NOMO-1 treated with dmso at 0.1 percent for 144 hours (cell line): Measurements from ENCODE around the gene TANC1.
"Not testable (repeated sequence)": the region's sequence is repeated elsewhere in the genome, so short reads cannot be mapped to it uniquely, and the experiment has no call there.

Experiments used
- DNase-seq: peaks from one replicate; lab custom pipeline; 2025; ENCODE audit not compliant: unreplicated experiment; lab: John Stamatoyannopoulos, UW

Gene TANC1

DNA sequence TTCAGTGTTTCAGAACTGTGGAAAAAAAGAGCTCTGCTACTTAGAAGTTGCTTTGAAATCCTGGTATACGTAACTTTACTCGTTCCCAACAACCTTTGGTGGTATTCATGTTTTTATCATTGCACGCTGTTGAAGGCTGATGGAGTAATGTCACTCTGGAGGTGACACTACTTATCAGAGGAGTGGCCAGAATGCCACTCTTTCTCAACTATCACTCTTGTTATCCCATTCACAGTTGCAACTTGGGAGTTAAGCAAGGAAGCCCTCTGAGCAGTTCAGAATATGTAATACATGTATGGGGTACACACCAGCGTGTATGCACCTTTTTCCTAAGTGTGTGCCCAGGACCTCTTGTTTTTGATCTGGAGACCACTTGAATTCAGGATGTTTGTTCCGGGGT, 53.6 kb downstream of the TANC1 start:
- no peak for DNase-seq

DNA sequence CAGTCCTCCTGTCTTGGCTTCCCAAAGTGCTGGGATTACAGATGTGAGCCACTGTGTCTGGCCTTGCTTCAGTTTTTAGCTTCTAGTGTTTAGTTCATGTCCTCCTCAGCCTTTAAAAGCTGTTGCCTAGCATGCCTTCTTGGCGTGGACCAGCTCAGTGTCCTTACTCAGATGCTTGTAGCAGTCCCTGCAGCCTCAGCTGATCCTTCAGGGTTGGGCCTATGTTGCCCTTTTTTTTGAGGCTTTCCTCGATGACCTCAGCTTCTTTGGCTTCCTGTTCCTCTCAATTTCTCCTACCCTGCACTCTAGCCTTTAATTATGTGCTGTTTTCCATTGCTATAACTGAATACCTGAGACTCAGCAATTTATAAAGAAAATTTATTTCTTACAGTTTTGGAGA, 57.7 kb downstream of the TANC1 start:
- no peak for DNase-seq

DNA sequence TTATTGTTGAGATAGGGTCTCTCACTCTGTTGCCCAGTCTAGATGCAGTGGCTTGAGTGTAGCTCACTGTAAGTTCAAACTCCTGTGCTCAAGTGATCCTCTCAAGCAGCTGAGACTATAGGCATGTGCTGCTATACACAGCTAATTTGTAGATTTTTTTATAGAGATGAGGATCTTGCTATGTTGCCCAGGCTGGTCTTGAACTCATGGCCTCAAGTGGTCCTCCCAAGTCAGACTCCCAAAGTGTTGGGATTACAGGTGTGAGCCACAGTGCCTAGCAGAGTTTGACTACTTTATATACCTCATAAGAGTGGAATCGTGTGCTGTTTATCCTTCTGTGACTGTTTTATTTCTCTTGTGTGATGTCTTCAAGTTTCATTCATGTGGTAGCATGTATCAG, 60.3 kb downstream of the TANC1 start:
- no peak for DNase-seq

DNA sequence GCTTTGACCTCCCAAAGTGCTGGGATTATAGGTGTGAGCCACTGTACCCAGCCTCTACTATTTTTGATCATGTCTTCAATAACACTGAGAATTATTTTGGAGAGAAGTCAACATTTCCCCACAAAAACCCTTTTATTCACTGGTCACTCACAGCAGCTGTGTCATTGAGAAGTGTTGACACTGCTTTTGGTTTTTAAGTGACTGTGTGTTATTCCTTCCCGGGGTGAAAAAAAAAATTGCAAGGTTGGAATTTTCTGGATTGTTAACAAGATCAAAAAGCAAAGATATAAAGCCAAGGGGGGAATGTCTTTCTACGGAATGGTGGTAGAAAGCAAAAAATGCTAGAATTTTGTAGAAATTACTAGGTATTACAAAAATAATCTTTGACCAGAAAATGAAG, 61.5 kb downstream of the TANC1 start:
- no peak for DNase-seq

DNA sequence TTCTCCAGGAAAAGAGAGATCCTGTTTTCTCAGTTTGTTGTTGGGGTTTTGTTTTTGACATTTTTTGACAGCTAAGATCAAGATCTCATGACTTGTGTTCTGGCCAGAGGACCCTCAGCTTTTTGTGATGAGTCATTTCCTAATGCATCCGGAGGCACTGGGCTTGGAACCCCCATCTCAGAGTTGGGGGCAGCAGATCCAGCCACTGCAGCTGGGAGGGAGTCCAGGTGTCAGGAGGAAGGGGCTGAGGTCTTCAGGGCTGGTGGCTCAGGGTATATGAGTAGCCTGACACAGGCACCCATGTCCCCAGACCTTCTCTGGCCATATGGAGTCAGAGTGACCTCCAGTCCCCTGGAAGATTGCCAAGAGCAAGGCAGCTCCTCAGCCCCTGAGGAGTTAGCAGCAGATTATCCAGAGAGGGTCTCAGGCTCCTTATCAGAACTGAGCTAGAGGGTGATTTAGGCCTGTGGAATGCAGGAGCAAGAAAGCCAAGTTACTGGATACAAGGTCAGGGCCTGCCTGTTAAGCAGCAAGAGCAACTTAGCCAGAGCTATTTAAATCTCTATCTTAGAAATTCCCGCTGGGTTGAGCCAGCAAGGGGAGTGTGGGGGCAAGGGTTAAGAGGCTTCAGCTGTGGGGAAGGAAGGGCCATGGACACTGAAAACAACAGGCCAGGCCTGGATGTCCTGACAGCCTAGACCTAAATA, 62.4 kb downstream of the TANC1 start:
- DNase-seq, result no peak

DNA sequence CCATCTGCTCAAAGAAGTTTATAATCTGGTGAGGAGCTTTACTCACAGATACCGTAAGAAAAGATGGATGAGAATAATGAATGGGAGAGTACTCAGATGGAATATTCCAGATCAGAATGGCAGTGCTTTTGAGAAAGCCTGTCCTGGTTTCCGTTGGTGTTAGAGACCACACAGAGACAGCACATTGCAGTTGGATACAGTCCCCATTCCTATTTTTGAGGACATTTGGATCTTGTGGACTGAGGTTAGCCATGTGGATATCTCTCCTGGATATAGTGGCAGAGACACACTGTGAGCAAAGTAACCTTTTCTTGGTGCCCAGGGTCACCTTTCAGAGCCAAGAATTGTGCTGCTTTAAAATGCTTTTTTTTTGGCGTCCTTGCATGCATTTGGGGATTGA, 63.7 kb downstream of the TANC1 start:
- no peak for DNase-seq

DNA sequence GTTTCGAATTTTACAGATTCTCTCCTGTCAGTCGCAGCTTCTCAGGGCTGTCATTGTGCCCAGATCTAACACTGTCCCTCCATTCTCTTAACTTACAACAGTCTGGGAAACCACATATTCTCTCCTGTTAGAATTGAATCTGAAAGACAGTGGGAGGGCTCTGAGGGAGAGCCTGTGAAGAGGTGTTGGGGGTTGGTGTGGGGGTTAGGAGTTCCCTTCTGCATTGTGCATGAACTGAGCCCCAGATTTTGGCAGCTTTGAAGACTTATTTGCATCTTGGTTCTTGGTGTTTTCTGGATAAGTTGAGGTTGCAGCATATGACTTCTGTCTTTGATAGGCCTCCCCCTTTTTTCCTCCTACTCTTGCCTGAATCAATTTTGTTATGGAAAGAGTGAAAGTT, 64.1 kb downstream of the TANC1 start:
- DNase-seq, result no peak

DNA sequence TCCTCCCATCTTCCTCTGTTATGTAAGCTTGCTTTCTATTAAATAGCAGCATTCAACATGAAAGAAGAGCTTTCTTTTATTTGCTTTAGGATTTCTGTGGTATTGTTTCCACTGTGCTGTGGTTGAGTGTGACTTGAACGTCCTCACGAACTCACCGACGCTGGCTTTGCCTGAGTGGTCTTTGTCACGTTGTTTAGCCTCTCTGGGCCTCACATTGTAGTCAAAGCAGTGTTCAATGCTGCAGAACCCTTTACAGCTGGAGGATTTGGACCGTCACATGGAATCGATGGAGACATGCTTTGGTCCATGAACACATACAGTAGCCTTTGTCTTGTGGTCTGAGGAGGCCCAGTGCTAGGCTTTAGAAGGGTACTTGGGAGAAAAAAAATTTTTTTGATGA, 66.3 kb downstream of the TANC1 start:
- no peak for DNase-seq

DNA sequence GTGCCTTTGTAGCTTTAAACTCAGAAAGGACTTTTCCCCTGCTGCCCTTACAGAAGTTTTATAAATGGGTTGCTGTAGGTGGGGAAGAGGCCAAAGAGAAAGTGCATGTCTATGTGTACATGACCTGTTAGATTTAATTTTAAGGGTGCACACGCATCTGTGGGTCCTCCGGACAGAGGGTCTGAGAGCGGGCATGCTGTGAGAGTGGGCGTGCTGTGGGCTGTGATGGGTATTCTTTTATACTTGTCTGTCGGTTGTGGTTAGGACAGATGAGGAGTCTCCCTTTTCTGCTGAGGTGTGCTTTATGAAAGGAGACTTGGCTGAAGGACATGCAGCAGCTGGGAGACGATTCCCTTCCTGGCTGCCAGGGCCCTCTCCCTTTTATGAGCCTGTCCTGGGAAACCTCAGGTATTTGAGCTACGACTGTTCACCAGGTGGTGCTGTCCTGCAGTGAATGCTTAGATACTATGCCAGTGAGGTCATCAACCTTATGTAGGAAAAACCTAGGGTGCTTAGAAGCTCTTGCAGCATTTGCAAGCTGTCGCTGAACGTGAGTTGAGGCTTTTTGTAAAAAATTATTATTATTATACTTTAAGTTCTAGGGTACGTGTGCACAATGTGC, 67.5 kb downstream of the TANC1 start:
- DNase-seq, result no peak

DNA sequence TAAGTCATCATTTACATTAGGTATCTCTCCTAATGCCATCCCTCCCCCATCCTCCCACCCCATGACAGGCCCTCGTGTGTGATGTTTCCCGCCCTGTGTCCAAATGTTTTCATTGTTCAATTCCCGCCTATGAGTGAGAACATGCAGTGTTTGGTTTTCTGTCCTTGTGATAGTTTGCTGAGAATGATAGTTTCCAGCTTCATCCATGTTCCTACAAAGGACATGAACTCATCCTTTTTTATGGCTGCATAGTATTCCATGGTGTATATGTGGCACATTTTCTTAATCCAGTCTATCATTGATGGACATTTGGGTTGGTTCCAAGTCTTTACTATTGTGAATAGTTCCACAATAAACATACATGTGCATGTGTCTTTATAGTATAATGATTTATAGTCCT, 68.0 kb downstream of the TANC1 start:
- DNase-seq, result not testable (repeated sequence)

DNA sequence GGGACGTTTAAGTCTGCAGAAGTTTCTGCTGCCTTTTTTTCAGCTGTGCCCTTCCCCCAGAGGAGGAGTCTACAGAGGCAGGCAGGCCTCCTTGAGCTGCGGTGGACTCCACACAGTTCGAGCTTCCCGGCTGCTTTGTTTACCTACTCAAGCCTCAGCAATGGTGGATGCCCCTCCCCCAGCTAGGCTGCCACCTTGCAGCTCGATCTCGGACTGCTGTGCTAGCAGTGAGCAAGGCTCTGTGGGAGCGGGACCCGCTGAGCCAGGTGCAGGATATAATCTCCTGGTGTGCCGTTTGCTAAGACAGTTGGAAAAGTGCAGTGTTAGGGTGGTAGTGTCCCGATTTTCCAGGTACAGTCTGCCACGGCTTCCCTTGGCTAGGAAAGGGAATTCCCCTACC, 72.9 kb downstream of the TANC1 start:
- DNase-seq, result not testable (repeated sequence)

DNA sequence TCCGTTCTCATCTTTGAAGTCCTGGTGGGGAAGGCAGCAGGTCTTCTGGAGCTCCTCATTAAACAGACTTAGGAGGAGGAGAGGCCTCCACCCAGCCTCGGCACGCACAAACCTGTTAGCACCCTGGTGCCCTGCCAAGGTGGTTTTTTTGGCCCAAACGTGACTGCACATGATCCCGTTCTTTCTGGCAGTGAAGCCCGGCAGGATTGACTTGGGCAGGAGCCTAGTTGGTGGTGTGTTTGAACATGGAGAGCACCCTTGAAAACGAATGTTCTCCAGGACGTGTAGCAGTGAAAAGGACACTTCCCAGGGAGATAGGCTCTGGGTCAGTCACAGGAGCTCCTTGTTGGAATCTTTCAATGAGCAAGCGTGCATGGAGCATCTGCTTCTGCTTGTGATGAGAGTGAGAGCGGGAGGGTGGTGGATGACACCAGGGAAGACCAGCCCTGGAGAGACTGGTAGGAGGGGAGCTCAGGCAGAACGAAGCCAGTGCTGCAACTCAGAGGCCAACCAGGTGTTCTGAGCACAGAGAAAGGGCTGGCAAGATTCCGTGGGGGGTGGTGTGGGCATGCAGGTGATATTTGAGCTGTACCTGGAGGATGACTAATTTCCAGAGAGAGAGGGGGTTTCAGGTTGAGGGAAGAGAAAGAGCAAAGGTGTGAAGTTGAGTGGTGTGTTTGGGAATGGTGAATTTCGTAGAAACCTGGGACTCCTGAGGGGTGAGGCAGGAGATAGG, 73.8 kb downstream of the TANC1 start:
- no peak for DNase-seq

DNA sequence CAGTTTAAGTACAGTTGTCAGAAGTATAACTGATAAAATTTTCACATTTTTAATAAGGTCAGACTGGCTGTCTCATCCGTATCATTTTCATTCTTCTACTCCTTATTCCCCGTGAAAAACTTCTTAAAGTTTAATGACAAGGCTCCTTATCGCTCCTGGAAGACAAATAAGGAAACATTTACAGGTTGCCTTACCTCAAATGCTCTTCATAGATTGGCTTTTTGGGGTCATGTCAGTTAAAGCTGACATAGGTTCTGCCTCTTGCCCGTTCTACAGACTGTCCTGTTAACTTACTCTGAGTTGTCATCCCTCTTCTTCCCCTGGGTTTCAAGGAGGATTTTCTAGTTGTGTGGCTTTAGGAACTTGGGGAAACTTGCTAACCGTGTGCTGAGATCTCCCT, 75.3 kb downstream of the TANC1 start:
- DNase-seq, result no peak

DNA sequence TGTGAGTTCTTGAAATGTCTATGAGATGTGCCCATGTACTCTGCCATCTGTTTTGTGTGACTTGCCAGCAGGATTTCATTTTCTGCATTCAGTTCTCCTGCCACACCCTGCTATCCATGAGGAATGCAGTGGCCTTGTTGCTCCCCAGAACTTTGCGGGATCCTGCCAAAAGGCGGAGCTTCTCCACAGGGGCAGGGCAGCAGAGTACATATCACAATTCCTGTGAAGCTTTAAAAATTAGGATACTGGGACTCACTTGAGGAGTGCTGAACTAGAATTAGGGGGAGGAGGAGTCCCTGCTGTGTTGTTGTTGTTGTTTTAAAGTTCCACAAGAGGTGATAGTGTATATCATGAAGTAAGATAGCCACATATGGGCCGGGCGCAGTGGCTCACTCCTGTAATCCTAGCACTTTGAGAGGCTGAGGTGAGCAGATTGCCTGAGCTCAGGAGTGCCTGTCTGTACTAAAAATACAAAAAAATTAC, 76.4 kb downstream of the TANC1 start:
- DNase-seq, result no peak

DNA sequence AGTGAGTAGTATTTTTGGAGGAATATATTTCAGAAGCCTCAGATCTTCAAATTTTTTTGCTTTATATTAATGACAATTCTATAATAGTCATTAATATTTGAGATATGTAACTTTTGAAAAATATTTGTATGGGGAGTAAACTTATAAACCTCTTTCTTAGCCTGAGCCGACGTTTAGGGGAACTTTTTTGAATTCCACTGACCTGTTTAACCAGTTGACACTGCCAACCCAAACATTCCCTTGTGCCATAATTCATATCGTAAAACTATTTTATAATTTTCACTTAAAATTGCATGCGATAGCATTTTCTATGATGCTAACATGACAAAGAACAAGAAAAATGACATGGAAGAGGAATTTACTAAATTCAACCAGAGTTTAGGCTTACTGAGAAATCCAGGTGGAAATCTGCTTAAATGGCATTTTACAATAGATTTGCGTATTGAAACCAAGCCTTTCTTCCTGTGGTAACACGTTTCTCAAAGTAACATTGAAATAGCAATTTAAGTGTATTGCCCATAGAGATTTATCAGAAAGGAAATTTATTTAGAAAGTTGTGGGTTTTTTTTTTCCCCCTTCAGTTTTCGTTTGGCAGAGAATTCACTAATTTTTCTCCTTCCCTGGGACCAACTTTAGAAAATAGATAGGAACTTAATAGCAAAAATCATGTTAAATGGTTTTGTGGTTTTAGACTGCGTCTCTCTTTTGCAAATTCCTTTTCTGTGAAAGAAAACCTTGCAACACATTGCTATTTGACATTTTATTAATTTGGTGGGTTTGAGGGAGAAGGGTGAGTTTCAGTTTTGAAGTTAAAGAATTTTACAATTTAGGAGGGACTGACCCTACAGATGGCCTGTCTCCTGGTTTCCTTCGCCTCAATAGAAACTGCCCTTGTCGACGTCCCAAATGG, 77.4 kb downstream of the TANC1 start:
- DNase-seq, result no peak

DNA sequence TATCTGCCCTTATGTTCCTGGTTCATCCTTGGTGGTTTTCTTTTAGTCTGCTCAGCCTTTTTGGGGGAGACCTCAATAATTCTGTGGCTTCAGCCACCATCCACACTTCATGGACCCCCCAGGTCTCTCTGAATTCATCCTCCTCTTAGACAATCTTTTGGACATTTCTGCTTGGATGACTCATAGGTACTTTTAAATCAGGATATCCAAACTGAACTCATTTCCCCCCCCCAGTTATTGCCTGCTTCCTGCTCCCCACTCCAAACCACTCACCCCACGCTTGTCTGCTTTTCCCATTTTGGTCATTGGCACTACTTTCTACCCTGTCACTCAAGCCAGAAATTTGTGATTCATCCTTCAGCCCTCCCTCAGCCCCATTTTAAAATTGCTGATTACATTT, 78.5 kb downstream of the TANC1 start:
- DNase-seq, result no peak

DNA sequence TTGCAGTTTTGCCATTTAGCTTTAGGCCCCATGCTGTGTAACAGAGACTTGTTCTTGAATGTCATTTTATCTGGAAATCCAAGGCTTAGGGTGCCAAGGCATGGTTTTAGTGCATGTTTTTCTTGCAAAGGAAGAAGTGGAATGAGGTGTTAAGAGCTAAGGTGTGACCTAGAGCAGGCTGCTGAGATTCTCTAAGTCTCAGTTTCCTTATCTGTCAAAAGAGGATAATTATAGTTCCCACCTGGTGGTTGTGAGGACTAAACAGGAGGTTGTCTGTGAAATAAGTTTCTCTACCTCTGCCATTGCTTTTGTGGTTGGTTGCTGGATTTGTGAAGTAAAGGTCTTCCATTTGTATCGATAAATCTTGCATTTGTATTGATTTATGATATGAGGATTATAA, 82.0 kb downstream of the TANC1 start:
- no peak for DNase-seq

DNA sequence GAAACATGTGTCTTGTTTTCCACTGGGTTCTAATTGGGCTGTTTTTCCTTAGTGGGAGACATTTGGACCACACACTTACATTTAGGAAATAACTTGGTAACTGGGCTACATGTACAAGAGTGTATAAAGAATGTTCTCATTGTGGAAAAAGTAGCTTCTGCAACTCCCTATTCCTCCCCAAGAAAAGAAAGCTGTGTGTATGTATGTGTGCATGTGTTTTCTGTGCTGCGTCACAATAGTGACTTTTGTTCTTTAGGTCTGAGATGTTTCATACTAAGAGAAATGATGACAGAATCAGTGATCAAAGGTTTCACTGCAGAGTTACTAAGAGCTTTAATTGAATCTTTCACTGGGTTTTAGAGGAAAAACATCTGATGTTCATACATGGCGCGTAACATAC, 82.7 kb downstream of the TANC1 start:
- no peak for DNase-seq

DNA sequence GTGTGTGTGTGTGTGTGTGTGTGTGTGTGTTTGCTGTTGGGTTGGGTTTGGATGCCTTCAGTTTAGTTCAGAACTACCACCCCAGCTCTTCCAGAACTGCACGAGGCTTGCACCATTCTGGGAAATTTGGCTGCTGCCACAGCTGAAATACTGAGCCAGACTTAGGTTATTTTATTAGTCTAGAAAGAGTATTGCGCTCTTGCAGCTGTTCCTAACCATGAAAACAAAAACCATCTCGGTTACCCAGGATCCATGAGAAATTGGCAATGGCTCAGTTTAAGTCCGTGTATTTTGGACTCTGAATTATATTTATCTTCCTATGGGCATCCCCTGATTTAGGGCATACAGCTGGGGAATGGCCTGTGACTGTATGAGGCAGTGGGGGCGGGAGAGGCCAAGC, 83.2 kb downstream of the TANC1 start:
- DNase-seq, result no peak

DNA sequence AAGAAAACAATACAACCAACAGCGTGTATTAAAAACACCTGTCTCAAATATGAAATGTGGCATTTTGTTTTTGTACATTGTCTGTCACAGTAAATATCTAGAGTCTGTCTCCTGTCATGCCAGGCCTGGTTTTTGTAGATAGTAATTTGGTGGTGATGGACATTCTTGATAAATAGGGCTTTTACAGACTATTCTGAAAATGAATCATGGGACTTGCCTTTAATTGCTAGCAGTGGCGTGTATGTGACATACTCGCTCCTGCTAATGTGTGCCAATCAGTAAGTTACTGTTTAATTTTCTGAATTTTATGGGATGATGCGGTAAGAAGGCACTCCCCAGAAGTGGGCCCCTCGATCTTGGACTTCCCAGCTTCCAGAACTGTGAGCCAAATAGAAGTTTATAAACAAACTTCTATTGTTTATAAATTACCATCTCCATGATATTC, 83.7 kb downstream of the TANC1 start:
- DNase-seq, result no peak
